ENCODE data around the gene BMPER. TPM values are rescaled to one million over a fixed set of nuclear protein-coding genes. Genes with fewer than 3 reads are reported as not detected.
A peak's percentile ranks its signal among the peaks of the same experiment; 100 is the strongest.

The BMPER gene
- 10 to 100 TPM; 20.0 to 28.1 (median 21.8) TPM for polyA plus RNA-seq (ENCODE audit: insufficient read length in 4 of 4)

DNA sequence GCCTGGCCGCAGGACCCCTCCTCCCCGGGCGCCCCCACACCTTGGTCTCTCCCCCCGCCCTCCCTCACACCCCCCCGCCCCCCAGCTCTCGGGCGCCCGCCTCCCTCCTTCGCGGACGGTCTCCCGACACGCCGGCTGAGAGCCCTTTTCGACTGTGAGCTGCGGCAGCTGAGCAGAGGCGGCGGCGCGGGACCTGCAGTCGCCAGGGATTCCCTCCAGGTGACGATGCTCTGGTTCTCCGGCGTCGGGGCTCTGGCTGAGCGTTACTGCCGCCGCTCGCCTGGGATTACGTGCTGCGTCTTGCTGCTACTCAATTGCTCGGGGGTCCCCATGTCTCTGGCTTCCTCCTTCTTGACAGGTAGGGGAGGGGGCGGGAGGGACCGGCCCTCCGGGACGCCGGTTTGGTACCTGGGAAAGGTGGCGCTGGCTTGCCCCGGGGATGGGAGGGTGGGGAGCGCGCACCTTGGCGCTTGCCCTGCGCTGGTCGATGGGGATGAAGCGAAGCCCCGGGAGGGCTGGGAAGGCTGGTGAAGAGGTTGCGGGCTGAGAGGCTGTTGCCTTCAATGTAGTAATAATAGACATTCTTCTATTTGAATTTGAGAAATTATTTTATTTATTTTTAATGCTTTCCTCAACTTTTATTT lies at the start of gene BMPER:
BMPER (plus strand) TSS at position 151 of the 644 bp plus-strand sequence; CDS start at position 226, 75 bp downstream.
- peak in 3 of 4 donors; percentile 15 to 50 (median 44) for DNase-seq (ENCODE audit: low read depth in 4 of 4, low spot score in 2 of 4)

DNA sequence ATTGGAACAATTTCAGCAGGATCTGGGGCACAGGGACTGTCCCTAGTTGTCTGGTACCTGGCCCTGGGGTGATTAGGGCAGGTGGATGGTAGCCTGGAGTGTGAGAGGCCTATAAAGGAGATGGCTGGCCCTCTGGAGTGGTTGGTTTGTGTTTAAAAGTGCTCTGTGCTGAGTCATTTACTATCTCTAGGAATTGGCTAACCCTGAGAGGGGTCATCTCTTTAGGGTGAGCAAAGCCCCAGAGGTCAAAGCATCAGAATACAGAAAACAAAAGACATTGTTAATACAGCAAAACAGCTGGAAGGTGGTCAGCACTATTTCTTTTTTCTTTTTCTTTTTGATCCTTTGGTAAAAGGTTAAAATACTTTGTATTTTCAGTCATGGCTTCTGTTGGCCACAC lies 43.4 kb upstream of the BMPER start:
- DNase-seq (ENCODE audit: low read depth in 4 of 4, low spot score in 2 of 4), result no peak

DNA sequence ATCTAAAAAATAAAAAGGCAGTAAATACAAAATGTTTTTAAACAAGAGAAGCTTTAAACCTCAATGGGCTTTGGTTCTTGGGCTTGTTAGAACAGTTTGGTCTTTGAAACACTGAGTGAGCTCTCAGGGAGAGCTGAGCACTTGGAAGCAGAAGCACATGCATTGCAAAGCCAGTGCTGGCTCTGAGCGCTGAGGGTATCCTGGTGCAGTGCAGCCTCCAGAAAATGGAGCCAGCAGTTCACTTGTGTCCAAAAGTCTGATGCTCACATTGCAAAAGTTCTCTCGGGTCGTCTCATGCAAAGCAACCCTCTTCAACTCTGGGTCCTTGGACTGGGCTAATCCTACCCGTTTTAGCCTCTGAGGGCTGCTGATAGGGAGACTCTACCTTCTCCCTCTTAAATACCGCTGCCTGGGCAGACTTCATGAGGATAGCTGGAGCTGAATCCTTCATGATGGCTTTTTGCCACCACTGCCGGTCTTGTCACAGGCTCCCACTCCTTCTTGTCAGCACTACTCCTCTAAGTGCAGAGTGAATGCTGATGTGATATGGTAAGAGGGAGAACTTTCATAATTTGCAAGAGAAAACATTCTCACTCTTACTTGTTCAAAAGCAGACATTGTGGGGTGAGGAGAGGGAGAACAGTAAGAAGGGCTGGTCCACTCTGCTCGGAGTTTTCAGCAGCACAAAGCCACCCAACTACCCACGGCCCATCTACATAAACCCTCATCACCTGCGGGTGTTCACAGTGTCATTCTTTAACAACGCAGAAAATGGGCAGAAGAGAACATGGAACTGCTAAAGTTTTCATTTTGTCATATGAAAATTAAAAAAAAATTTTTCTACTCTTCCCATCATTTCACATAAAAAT lies 42.2 kb upstream of the BMPER start:
- no peak for DNase-seq (ENCODE audit: low read depth in 4 of 4, low spot score in 2 of 4)

DNA sequence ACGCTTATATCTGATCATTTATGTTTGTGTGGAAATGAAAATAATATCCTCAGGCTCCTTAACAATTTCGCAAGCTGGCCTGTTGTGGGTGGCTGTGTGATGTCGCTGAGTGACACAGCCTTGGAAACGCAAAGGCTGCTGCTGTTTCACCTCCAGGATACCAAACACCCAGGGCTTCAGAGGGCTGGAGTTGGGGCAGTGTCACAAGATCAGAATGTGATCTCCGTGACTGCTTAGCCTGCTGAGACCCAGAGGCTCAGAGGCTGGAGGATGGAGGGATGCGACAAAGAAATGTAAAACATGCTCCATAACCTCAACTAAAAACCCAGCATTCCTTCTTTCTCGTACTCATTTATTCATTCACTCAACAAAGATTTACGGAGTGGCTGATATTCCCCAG lies 37.2 kb upstream of the BMPER start:
- DNase-seq (ENCODE audit: low read depth in 4 of 4, low spot score in 2 of 4), result no peak

DNA sequence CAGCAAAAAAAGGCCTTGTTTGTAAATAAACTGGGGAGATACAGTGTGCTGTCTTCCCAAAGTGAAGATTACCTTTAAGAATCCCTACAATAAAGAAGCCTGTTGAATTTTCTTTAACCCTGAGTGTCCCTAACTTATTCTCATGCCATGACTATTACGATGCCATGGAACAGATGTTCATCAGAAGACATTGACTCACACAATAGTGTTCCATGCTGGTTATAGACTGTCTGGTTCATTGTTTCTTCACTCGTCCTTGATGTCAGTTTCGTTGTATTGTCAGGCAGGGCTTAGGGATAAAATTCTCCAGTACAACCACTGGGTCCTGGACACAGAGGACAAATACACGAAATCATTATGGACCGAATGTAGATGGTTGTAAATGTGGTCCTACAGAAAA lies 36.2 kb upstream of the BMPER start:
- DNase-seq (ENCODE audit: low read depth in 4 of 4, low spot score in 2 of 4), result no peak

DNA sequence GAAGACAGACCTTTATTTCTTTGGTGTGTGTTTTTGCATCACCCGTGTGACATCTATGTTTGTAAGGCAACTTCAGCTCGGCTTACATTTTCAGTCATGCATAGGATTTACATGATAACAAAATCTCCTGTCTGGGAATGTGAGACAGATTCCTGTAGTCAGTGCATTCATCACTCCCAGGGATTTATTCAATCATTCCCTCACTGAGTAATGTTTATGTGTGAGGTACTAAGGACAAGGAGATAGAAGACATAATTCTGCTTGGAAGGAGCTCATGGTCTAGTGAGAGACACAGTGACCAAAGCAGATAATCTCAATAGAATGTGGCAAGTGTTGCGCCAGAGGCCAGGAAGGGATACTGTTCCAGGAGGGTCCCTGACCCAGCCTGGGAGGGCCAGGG lies 35.2 kb upstream of the BMPER start:
- no peak for DNase-seq (ENCODE audit: low read depth in 4 of 4, low spot score in 2 of 4)

DNA sequence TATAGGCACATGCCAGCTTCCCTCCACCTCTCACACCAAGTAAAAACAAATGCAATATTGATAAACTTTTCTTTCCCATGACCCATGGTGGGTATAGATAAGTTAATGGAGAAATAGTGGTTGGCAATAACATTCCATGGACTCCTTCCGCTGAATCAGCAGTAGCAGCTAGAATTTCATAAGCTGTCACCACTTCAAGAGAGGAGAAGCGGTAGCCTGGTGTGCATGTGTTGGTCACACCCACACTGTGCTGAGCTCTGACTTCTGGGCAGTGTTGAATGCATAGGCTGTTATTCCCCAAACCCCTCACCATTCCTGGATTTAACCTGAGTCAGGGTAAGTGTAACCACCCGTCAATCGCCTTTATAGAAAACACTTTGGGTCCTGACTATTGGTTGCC lies 32.5 kb upstream of the BMPER start:
- no peak for DNase-seq (ENCODE audit: low read depth in 4 of 4, low spot score in 2 of 4)

DNA sequence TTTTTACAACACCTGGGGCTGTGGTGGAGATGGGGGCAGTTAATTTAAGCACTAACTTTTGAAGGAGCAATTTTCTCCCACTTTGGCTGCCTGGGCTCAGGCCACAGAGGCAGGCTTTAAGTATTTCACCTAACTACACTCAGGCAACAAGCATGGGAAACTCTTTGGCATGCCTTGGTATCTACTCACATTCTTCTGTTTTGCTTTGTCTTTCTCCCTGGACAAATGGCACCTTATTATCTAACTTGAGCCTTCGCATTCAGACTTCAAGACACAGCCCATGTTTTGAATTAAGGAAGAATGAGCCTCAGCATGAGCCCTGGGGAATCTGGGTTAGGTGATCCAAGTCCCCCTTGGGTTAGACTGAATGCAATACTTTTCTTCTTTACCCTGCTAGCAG lies 31.8 kb upstream of the BMPER start:
- DNase-seq (ENCODE audit: low read depth in 4 of 4, low spot score in 2 of 4), result no peak

DNA sequence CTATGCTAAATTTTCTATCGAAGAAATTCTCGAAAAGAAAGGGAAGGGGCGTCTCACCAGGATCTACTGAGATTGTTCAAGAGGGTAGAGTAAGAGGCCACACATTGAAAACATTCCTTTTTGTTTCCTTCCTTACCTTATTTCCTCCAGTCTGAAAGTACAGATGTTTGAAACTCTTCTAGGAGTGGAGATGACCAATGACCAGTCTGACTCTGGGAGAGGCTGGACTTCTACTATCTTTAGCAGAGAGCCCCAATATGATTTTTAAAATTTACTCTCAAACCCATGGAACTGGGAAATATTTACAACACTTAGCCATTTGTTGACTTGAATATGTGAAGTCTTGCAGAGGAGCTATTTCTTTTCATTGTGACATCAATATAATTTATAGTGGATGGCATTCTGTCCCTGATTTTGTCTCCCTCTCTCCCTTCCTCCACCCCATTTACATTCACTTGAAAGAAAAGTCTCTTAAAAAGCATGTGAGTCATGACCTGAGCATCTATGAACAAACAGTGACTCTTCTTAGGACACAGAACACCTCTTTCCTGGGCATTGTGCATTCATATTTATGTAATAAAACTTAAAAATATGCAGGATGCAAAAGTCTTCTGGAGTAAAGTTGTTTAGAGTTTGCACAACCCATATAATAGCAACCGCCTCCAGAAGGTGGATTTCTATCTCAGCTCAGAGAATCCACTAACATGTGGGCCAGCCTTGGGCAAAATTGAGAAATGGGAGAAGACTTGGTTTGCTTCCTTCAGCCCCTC lies 31.2 kb upstream of the BMPER start:
- no peak for DNase-seq (ENCODE audit: low read depth in 4 of 4, low spot score in 2 of 4)

DNA sequence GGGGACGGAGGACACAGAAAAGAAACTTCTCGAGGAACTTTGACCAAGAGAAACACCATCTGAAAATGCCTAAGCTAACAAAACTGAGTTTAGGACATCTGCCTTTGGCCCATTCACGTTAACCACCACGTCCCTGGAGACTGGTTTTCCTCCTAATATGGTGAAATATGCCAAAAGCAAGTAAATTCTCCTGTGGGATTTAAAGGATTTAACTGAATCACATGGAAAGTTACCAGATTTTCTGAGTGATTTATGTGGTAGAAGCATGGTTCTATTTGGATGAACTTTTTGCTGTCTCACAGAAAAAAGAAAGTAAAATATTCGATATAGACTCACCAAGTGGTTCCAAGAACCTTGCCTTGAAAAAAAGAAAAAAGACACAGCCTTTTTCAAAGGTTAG lies 30.4 kb upstream of the BMPER start:
- DNase-seq (ENCODE audit: low read depth in 4 of 4, low spot score in 2 of 4), result no peak

DNA sequence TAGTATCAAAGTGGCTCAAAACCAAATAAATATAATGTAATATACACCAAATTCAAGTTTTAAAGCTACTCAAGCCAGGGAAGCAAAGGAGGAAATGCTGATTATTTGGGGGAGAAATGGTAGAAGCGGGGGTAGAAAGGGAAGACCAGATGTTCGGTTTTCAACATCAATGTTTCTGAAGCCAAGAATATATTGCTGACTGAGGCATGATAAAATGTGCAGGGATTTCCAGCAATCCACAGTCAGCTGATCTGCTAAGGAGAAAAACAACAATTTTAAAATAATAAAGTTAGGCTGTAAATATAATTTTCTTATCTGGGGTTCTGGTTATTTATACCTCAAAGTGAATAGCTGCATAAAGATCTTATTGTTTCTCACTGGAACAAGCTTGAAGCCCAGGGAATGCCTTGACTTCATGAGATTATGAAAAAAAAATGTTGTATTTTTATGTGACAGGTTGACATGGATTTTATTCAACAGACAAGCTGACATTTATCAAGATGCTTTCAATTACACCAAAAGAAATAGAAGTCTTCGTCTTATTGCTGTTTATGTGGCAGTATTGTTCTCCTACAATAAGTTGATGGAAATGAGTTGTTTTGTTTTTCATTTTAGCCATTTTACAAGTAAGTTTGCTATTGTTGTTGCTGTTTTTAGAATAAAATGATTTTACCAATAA lies 28.6 kb upstream of the BMPER start:
- no peak for DNase-seq (ENCODE audit: low read depth in 4 of 4, low spot score in 2 of 4)

DNA sequence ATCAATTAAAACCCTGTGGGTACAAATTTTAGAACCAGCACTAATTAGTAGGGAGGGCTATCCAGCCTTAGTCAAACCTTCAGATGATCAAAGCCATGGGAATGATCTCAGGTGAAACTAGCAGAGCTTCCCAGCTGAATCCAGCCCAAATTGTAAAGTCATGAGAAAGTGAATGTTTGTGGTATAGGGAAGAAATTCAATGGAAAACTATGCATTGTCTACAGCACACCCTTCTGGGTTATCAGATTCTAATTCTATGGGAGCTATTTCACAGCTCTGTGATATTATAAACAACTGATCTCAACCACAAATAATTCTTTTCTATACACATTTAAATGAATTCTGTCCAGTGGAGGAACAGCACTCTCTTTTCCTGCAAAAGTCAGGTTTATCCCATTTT lies 24.6 kb upstream of the BMPER start:
- no peak for DNase-seq (ENCODE audit: low read depth in 4 of 4, low spot score in 2 of 4)

DNA sequence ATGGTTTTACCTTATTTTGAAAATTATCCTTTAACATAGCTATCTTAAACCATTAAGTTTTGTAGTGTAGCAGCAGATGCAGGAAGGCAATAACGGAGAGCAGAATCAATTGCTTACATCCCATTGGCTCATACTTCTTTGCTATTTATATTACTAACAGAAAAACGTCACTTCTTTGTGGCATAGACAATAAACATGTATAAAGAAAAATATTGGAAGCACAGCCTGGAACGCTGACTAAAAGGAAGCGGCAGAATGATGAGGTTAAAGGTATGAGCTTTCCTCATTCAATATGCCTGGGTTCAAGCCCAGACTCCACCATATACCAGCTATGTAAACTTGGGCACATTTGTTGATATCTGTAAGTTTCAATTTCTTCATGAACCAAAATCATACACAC lies 24.0 kb upstream of the BMPER start:
- no peak for DNase-seq (ENCODE audit: low read depth in 4 of 4, low spot score in 2 of 4)

DNA sequence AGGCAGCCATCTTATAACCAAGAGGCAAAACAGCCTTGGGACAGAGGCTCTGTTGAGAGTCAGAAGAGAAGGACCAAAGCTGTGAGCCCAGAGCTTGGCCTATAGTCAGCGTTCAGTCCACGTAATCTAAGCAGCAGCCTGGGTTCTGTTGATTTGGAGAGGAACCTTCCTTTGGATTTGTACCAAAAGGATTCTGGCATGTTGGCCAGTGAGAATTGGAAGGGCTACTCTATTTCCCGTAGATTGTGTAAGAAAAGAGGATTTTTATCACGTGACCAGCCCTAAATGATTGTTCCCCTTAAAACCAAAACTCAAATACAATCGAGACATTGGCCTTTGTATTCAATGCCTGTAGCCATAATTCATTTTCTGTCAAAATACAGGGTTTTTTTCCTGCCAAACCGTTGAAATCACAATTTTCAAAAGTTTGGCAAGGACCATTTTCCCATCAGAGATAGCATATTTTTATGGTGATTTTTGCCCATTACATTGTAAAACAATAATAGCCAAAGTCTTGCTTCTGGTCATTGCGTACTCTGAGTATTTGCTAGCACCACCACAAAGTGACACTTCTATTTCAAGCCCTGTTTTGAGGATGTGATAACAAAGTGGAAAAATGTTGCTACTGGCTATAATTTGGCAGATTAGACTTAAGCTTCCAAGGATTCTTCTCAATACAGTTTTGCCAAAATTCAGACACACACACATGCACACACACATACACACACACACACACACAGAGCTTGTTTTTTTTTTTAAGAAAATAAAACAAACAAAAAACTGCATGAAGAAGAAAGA lies 23.1 kb upstream of the BMPER start:
- DNase-seq (ENCODE audit: low read depth in 4 of 4, low spot score in 2 of 4), result no peak

DNA sequence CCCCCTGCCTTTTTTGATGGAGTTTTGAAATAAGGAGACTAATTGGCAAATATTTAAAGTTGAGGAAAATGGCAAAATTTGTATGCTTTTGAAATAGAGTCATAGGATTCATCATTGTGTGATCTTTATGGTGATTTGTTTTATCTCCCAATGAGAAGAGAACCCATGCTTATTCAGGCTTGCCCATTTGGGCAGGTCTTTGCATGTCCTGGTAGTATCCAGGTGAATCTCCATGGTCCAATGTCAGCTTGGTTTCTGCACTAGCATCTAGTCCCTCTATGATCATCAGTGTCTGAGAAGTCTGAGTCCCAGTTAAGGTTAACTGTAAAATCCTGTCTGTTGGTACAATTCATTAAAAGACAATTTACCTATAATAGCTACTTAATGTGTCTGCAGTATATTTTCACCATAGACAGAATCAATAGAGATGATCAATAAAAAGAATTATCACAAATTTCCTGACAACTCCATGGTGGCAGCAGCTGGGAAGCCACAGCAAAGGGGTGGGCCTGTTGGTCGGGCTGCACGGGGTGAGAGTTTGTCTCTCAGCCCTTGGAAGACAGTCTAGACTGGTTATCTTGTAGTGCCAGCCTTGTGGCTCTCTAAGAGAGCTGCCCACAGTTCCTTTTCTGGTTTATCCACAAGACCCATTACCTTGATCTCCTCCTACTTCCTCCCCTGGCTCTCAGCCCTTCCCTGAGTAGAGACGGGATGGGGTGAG lies 22.2 kb upstream of the BMPER start:
- no peak for DNase-seq (ENCODE audit: low read depth in 4 of 4, low spot score in 2 of 4)

DNA sequence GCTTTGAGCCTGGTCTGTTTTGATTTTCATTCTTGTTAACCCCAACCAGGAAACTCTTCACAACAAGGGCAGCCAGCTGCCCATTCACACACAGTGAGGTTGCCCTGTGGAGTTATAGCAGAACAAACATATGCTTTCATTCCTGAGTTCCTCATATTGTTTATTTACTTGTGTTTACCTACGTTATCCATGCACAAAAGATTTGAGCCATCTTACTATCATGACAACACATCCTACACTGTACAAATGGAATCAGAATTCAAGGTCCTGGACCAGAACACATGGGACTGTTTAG lies 21.7 kb upstream of the BMPER start:
- DNase-seq (ENCODE audit: low read depth in 4 of 4, low spot score in 2 of 4), result no peak

DNA sequence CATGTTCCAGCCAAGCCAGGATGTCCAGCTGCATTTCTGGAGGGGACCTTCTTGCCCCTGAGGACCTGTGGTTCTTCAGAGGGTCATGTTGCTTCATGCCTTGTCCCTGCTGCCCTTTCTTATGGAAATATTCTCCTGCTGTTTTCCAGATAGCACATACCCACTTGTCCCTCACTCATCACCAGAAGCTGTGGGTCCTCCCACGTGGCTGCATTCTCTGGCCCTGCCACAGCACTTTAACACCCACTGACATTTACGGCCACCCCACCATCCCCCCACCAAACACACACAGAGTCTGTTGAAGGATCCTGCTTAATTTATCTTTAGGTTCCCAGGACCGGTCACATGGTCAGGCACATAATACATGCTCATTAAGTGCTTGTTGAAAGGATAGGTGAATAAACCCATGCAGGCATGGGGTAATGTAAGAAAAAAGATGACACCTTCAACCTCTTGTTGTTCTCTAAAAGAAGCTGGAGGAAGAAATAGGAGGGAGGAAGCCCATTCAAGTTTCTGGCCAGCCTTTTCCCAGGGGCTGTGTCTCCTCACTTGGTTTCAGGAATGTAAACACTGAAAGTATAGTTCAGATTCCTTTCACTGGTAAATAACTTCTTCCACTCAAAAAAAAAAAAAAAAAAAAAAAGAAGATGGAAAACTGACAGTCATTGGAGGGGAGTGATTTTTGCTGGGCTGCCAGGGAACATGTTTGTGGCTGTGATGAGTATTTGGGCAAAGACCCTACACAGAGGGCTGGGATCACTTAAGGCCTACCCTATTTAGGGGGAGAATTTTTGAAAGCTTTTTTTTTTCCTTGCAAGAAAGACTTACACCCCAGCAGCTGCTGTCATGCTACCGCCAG lies 19.8 kb upstream of the BMPER start:
- DNase-seq (ENCODE audit: low read depth in 4 of 4, low spot score in 2 of 4), result no peak

DNA sequence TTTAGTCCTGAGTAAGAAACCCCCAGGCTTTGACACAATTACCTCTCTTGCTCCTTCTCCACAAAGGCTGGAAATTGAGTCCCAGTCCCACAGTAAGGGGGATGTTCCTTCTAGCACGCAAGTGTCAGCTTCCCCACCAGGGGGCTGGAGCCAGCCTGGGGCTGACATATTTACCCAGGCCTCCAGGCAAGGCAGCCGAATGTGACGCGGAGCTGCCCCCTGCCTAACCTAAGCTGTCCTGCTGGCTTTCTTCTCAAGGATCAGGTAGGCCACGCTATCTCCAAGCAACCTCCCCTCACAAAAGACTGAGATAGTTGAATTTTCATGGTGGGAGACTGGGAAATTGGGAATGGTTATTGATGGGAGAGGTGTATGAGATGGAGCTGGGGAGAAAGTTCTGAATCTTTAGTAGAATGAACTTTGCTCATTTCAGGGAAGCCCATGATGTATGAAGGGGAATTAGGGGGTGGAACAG lies 19.2 kb upstream of the BMPER start:
- DNase-seq (ENCODE audit: low read depth in 4 of 4, low spot score in 2 of 4), result no peak
